RWPE1 (cell line): ENCODE results near the gene MRPL49.

Experiments
- CTCF ChIA-PET: fragments of 350-600 bp; sonication (Branson Sonifier 250); formaldehyde crosslinking; extraction: SDS; loops from one replicate; lab custom pipeline; 2021; lab: Yijun Ruan, JAX
- POLR2A ChIA-PET: fragments of 400-600 bp; formaldehyde crosslinking; extraction: SDS; loops from one replicate; lab custom pipeline; 2020; ENCODE audit warnings: antibody characterized with exemption; ENCODE audit not compliant: low non-redundant PET; lab: Yijun Ruan, JAX
- DNase-seq: peaks from one replicate; pipeline ENCODE4 v3.0.0; 2012; ENCODE audit warnings: low spot score
- H3K27ac ChIP-seq: fragments of 450-650 bp; 2 replicates; pipeline ENCODE4 v1.5.1; 2017
- CTCF ChIP-seq: fragments of 450-650 bp; conservative IDR thresholded peaks from 2 replicates; pipeline ENCODE4 v1.5.1; 2017; ENCODE audit warnings: low read depth, mild to moderate bottlenecking

MRPL49 gene

DNA sequence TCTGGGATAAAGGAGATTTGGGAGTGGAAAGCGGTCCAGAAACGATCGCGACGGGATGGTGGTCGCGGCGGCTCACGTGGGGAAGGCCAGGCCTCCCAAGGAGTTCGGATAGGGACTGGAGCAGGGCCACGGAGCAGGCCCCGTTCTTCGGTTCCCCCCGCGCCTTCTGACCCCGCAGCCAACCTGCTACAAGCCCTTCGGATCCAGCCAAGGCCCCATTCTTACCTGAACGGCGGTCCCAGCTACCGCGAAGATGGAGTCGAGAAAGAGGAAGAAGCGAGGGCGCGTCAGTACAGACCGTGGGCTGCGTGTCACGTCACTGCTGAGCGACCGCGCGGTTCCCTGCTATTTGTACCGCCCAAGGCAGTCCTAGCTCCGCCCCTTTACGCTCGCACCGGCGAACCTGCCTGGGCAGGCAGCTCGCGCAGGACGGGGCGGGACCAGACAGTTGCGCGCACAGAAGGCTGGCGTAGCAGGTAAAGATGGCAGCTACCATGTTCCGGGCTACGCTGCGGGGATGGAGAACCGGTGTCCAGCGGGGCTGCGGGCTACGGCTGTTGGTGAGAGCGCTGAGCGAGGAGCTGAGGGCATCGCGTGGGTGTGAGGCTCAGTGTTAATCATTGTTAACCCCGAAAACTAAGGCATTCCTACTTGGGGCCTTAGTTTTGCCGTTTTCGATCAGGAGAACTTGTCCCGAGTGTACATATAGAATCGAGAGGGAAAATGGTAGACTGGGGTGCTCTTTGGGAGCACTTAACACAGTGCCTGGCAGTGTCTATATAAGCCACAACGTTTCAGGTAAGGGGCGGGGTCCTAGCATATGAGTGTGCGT lies at the start of gene MRPL49, which contains the start of gene FAU:
Gene MRPL49 (plus strand): TSS at position 457 of the 832 bp plus-strand sequence. CDS start 26 bp downstream, at position 483.
Gene FAU (minus strand): TSS at position 270 of the 832 bp plus-strand sequence. CDS start 321 bp downstream, outside the sequence.
- CTCF ChIA-PET = interaction anchor here (0.6 to 1.5 kb wide), 7 partner anchors 10 to 70 kb away, joined by 3 to 12 read pairs (median 3); partner anchors contain the start of gene TM7SF2

DNA sequence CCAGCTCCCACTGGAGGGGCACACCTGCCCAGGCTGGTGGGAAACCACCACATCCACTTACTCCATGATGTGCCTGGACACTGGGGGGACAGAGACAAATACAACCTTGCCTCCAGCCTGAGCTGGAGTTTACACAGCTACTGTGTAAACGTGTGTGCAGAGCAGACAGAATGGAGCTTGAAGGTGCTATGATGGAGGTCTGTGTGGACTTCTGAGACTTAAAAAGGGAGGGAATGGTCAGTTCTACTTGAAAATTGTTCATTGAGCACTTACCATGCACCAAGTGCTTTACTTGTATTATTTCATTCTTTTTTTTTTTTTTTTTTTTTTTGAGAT lies 49.5 kb upstream of the MRPL49 start:
- POLR2A ChIA-PET = no interaction called here
- no peak for TF ChIP-seq CTCF
- DNase-seq = no peak
- CTCF ChIA-PET = no interaction called here
- no peak overlapping the region for H3K27ac ChIP-seq

More for the DNA sequence above, at the start of gene MRPL49, which contains the start of gene FAU:
- TF ChIP-seq CTCF = no peak
- DNase-seq = peak; percentile 92
- peak within 1 kb of the TSS; percentile 88 for H3K27ac ChIP-seq
- POLR2A ChIA-PET = interaction anchor here (0.6 to 1.9 kb wide), 10 partner anchors 9 to 260 kb away, joined by 3 to 9 read pairs (median 7); partner anchors contain the start of genes CAPN1, SYVN1 and TM7SF2

- H3K27ac ChIP-seq = peak overlapping the region; percentile 47
- ChIA-PET POLR2A (no interaction called here), CTCF (interaction anchor here (1.0 kb wide), 1 partner anchor 36 kb away, joined by 4 read pairs; the partner anchor contains the start of gene SAC3D1)
- TF ChIP-seq CTCF = no peak
- no peak for DNase-seq
Measured at GRCh38 chr11:65077451-65077850, 44.7 kb upstream of the MRPL49 start.

- H3K27ac ChIP-seq = peak overlapping the region; percentile 47
- CTCF ChIA-PET = interaction anchor here (0.7 kb wide), 1 partner anchor 15 kb away, joined by 4 read pairs; no protein-coding TSS in a partner anchor
- DNase-seq = peak; percentile 45
- POLR2A ChIA-PET = no interaction called here
- peak; percentile 61 for TF ChIP-seq CTCF
Measured at GRCh38 chr11:65078151-65078550, 44.0 kb upstream of the MRPL49 start.

- peak overlapping the region; percentile 47 for H3K27ac ChIP-seq
- POLR2A ChIA-PET = no interaction called here
- CTCF ChIA-PET = interaction anchor here (0.7 kb wide), 1 partner anchor 15 kb away, joined by 4 read pairs; no protein-coding TSS in a partner anchor
- no peak for TF ChIP-seq CTCF
- no peak for DNase-seq
Measured at GRCh38 chr11:65078786-65079342, 43.3 kb upstream of the MRPL49 start.

GRCh38 chr11:65083134-65083833 lies 38.8 kb upstream of the MRPL49 start:
- TF ChIP-seq CTCF = no peak
- ChIA-PET CTCF (no interaction called here), POLR2A (interaction anchor here (0.7 kb wide), 1 partner anchor 25 kb away, joined by 3 read pairs; the partner anchor contains the start of gene NAALADL1)
- H3K27ac ChIP-seq = peak overlapping the region; percentile 86
- DNase-seq = no peak
